Measurements from ENCODE around the gene FAM222B. TPM values are rescaled to one million over a fixed set of nuclear protein-coding genes. Genes with fewer than 3 reads are reported as not detected.

FAM222B gene
- total RNA-seq, 1 donor from 2014 or later, result 3.2 TPM

- no peak for FAIRE-seq
- DNase-seq (ENCODE audit: low read depth), result peak; percentile 85
- H3K27me3 ChIP-seq (ENCODE audit: control insufficient read depth, insufficient read depth, low read length), result no peaks in the 10 kb centered on the region
- TF ChIP-seq, protein P1, sequence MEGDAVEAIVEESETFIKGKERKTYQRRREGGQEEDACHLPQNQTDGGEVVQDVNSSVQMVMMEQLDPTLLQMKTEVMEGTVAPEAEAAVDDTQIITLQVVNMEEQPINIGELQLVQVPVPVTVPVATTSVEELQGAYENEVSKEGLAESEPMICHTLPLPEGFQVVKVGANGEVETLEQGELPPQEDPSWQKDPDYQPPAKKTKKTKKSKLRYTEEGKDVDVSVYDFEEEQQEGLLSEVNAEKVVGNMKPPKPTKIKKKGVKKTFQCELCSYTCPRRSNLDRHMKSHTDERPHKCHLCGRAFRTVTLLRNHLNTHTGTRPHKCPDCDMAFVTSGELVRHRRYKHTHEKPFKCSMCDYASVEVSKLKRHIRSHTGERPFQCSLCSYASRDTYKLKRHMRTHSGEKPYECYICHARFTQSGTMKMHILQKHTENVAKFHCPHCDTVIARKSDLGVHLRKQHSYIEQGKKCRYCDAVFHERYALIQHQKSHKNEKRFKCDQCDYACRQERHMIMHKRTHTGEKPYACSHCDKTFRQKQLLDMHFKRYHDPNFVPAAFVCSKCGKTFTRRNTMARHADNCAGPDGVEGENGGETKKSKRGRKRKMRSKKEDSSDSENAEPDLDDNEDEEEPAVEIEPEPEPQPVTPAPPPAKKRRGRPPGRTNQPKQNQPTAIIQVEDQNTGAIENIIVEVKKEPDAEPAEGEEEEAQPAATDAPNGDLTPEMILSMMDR (IDR thresholded peaks at IDR 0.05; ENCODE audit: insufficient read depth, low read length, severe bottlenecking), result peak; percentile 99
- peaks cover 33% of the 10 kb centered on the region for H3K36me3 ChIP-seq (ENCODE audit: control insufficient read depth, insufficient read depth, low read length)
- no peak overlapping the region for H3K4me3 ChIP-seq (ENCODE audit: low read depth, low read length)
Observed at GRCh38 chr17:28750178-28751047, 92.2 kb downstream of the FAM222B start.

DNA sequence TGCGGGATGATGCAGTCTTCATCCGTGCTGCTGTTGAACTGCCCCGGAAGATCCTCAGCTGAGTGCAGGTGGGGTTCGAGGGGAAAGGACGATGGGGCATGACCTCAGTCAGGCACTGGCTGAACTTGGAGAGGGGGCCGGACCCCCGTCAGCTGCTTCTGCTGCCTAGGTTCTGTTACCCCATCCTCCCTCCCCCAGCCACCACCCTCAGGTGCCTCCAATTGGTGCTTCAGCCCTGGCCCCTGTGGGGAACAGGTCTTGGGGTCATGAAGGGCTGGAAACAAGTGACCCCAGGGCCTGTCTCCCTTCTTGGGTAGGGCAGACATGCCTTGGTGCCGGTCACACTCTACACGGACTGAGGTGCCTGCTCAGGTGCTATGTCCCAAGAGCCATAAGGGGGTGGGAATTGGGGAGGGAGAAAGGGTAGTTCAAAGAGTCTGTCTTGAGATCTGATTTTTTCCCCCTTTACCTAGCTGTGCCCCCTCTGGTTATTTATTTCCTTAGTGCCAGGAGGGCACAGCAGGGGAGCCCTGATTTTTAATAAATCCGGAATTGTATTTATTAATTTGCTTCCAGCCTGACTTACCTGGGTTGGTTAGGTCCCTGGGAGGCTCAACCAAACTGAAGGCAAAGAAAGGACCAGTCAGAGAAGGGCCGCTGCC lies 92.9 kb downstream of the FAM222B start:
- FAIRE-seq, result no peak
- Histone ChIP-seq H3K27me3 (ENCODE audit: control insufficient read depth, insufficient read depth, low read length) (no peaks in the 10 kb centered on the region), H3K4me3 (ENCODE audit: low read depth, low read length) (no peak overlapping the region), H3K36me3 (ENCODE audit: control insufficient read depth, insufficient read depth, low read length) (peaks cover 35% of the 10 kb centered on the region)
- DNase-seq (ENCODE audit: low read depth), result no peak
- TF ChIP-seq, protein P1 (IDR thresholded peaks at IDR 0.05; ENCODE audit: insufficient read depth, low read length, severe bottlenecking), result no peak

GRCh38 chr17:28748852-28749515 lies 93.6 kb downstream of the FAM222B start:
- TF ChIP-seq, protein P1 (IDR thresholded peaks at IDR 0.05; ENCODE audit: insufficient read depth, low read length, severe bottlenecking), result no peak

DNA sequence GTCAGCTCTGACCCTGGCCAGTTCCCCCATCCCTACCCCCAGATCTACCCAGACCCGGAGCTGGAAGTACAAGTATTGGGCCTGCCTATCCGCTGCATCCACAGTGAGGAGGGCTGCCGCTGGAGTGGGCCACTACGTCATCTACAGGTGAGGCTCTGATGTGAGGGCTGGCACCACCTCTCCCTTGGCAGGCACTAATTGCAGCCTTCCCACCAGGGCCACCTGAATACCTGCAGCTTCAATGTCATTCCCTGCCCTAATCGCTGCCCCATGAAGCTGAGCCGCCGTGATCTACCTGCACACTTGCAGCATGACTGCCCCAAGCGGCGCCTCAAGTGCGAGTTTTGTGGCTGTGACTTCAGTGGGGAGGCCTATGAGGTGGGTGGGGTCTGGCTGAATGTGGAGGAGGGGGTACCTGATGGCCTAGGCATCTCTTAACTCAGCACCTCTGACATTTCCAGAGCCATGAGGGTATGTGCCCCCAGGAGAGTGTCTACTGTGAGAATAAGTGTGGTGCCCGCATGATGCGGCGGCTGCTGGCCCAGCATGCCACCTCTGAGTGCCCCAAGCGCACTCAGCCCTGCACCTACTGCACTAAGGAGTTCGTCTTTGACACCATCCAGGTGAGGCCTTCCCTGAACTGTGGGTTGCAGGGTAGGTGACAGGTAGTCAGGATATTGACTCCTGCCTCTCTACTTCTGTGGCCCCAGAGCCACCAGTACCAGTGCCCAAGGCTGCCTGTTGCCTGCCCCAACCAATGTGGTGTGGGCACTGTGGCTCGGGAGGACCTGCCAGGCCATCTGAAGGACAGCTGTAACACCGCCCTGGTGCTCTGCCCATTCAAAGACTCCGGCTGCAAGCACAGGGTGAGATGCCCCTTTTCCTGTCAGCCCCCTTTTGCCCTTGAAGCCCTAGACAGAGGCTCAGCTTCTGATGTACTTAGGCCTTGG lies 94.5 kb downstream of the FAM222B start:
- no peak for DNase-seq (ENCODE audit: low read depth)
- Histone ChIP-seq H3K4me3 (ENCODE audit: low read depth, low read length) (no peak overlapping the region), H3K36me3 (ENCODE audit: control insufficient read depth, insufficient read depth, low read length) (peaks cover 35% of the 10 kb centered on the region), H3K27me3 (ENCODE audit: control insufficient read depth, insufficient read depth, low read length) (no peaks in the 10 kb centered on the region)
- no peak for FAIRE-seq
- TF ChIP-seq, protein P1 (IDR thresholded peaks at IDR 0.05; ENCODE audit: insufficient read depth, low read length, severe bottlenecking), result no peak

More at GRCh38 chr17:28748852-28749515, 93.6 kb downstream of the FAM222B start:
- H3K4me3 ChIP-seq (ENCODE audit: low read depth, low read length), result no peak overlapping the region
- H3K36me3 ChIP-seq (ENCODE audit: control insufficient read depth, insufficient read depth, low read length), result peaks cover 35% of the 10 kb centered on the region
- FAIRE-seq, result no peak
- DNase-seq (ENCODE audit: low read depth), result no peak
- H3K27me3 ChIP-seq (ENCODE audit: control insufficient read depth, insufficient read depth, low read length), result no peaks in the 10 kb centered on the region

DNA sequence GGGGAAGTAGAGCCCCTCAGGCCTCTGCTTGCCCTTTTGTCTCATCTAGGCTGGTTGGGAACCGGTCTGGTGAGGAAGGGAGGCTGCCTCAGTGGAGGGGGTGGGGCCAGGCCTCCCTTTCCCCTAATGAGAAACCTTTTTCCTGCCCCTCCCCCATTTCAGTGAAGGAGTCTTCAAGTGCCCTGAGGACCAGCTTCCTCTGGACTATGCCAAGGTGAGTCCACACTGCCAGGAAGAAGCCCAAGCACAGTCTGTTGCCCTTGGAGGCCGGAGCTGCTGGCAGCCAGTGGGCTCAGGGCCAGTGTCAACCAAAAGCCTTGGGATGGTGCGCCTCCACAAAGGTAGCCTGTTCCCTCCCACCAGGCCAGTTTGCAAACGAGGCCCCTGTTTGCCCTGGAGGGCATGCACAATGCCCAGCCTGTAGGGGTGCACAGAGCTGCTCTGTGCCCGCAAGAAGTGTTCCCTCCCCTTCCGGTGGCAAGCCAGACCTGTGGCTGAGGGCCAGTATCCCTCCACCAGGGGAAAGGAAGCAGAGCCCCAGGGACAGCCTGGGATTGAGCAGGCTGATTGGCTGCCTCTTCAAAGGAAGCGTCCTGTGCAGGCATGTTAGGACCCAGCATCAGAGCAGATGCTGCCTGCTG lies 95.4 kb downstream of the FAM222B start:
- H3K36me3 ChIP-seq (ENCODE audit: control insufficient read depth, insufficient read depth, low read length), result peaks cover 35% of the 10 kb centered on the region
- no peak for FAIRE-seq
- peak; percentile 65 for DNase-seq (ENCODE audit: low read depth)
- TF ChIP-seq, protein P1 (IDR thresholded peaks at IDR 0.05; ENCODE audit: insufficient read depth, low read length, severe bottlenecking), result no peak
- H3K27me3 ChIP-seq (ENCODE audit: control insufficient read depth, insufficient read depth, low read length), result no peaks in the 10 kb centered on the region
- H3K4me3 ChIP-seq (ENCODE audit: low read depth, low read length), result no peak overlapping the region
